SK-N-SH treated with all-trans-retinoic acid at 6 μM for 48 hours (cell line): ENCODE data around the gene DCDC2.
A peak's percentile ranks its signal among the peaks of the same experiment; 100 is the strongest.

Experiments used
- ARNTL ChIP-seq: fragments of 450-650 bp; formaldehyde crosslinking; IDR thresholded peaks from 2 replicates; pipeline ENCODE4 v1.5.0; 2020; ENCODE audit warnings: low read depth, mild to moderate bottlenecking, moderate library complexity, borderline replicate concordance
- CREB5 ChIP-seq: fragments of 250-450 bp; sonication (Bioruptor Pico); IDR thresholded peaks from 2 replicates; pipeline ENCODE4 v1.5.1; 2020; ENCODE audit warnings: low read depth, mild to moderate bottlenecking, moderate library complexity
- CSRNP3 ChIP-seq: fragments of 250-450 bp; sonication (Bioruptor Pico); IDR thresholded peaks from 2 replicates; pipeline ENCODE4 v1.5.1; 2021; ENCODE audit warnings: mild to moderate bottlenecking, moderate library complexity
- ESRRG ChIP-seq: fragments of 250-450 bp; sonication (Bioruptor Pico); IDR thresholded peaks from 2 replicates; pipeline ENCODE4 v1.6.1; 2021; ENCODE audit warnings: mild to moderate bottlenecking
- OSR1 ChIP-seq: fragments of 250-450 bp; sonication (Bioruptor Pico); IDR thresholded peaks from 2 replicates; pipeline ENCODE4 v1.8.0; 2022; ENCODE audit warnings: moderate library complexity, mild to moderate bottlenecking, inconsistent platforms
- PATZ1 ChIP-seq: fragments of 250-450 bp; sonication (Bioruptor Pico); IDR thresholded peaks from 2 replicates; pipeline ENCODE4 v1.8.0; 2020; ENCODE audit warnings: mild to moderate bottlenecking, moderate library complexity, borderline replicate concordance
- PPARA ChIP-seq: fragments of 250-450 bp; sonication (Bioruptor Pico); IDR thresholded peaks from 2 replicates; pipeline ENCODE4 v1.5.0; 2020; ENCODE audit warnings: mild to moderate bottlenecking, borderline replicate concordance
- RARB ChIP-seq: fragments of 250-450 bp; sonication (Bioruptor Pico); IDR thresholded peaks from 2 replicates; pipeline ENCODE4 v1.8.0; 2021; ENCODE audit warnings: mild to moderate bottlenecking, moderate library complexity
- TOX ChIP-seq: fragments of 250-450 bp; sonication (Bioruptor Pico); IDR thresholded peaks from 2 replicates; pipeline ENCODE4 v1.8.0; 2021; ENCODE audit warnings: mild to moderate bottlenecking, moderate library complexity, borderline replicate concordance
- ZFP3 ChIP-seq: fragments of 250-450 bp; sonication (Bioruptor Pico); IDR thresholded peaks from 2 replicates; pipeline ENCODE4 v1.5.0; 2020; ENCODE audit warnings: mild to moderate bottlenecking, moderate library complexity
- ZFP30 ChIP-seq: fragments of 450-650 bp; formaldehyde crosslinking; IDR thresholded peaks from 2 replicates; pipeline ENCODE4 v1.5.0; 2022; ENCODE audit warnings: mild to moderate bottlenecking, moderate library complexity
- ZNF565 ChIP-seq: fragments of 450-650 bp; formaldehyde crosslinking; conservative IDR thresholded peaks from 2 replicates; pipeline ENCODE4 v1.5.0; 2020; ENCODE audit warnings: low read depth, mild to moderate bottlenecking, moderate library complexity
- ZNF70 ChIP-seq: fragments of 450-650 bp; formaldehyde crosslinking; IDR thresholded peaks from 2 replicates; pipeline ENCODE4 v1.5.0; 2020; ENCODE audit warnings: mild to moderate bottlenecking, moderate library complexity
- ZNF8 ChIP-seq: fragments of 450-650 bp; formaldehyde crosslinking; IDR thresholded peaks from 2 replicates; pipeline ENCODE4 v1.5.0; 2020; ENCODE audit warnings: mild to moderate bottlenecking, moderate library complexity

DNA sequence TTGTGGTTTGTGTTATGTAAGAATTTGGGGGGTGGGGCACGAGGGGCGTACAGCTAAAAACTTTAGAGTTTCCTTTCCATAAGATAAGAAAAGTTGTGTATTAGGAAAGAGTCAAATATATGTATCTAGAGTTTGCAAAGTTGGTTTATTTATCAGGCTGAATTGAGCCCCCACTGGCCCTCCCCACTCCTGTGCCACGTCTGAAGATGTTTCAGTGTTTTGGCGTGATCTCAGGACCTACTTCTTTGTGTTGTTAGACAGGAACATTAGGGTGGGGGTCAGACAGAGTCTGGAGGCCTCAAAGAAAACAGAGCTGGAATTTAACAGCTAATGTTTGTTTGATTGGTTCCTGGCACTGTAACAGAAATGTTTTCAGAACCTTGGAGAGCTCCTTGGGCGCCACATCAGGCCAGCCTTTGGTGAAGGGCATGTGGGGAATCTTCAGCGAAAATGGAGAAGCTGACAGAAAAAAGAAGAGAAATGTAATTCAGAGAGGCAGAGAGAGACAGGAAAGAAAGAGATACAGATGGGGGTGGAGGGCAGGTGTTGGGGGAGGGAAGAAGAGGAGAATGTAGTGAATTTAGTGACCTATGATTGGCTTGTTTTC, 231.2 kb downstream of the DCDC2 start:
- 0 out of 2 replicates have a peak, but pooled peaks have one; percentile 54 for TF ChIP-seq ZFP3 (CRISPR knock-in tag)
- TF ChIP-seq ZNF70, result no peak
- no peak for TF ChIP-seq ARNTL
- no peak for TF ChIP-seq PATZ1
- TF ChIP-seq ZFP30 (CRISPR knock-in tag), result no peak; the same call in 1 of the 2 replicates
- no peak for TF ChIP-seq ZNF565 (CRISPR knock-in tag)
- no peak for TF ChIP-seq ESRRG (CRISPR knock-in tag)
- TF ChIP-seq CSRNP3, result no peak
- TF ChIP-seq TOX (CRISPR knock-in tag), result no peak
- no peak for TF ChIP-seq OSR1 (CRISPR knock-in tag)
- peak; percentile 26; the same call in 1 of the 2 replicates for TF ChIP-seq PPARA (CRISPR knock-in tag)
- 0 out of 2 replicates have a peak, but pooled peaks have one; percentile 10 for TF ChIP-seq ZNF8 (CRISPR knock-in tag)
- no peak for TF ChIP-seq RARB
- TF ChIP-seq CREB5, result no peak
